ENCODE measurements around the gene MMP21.

DNA sequence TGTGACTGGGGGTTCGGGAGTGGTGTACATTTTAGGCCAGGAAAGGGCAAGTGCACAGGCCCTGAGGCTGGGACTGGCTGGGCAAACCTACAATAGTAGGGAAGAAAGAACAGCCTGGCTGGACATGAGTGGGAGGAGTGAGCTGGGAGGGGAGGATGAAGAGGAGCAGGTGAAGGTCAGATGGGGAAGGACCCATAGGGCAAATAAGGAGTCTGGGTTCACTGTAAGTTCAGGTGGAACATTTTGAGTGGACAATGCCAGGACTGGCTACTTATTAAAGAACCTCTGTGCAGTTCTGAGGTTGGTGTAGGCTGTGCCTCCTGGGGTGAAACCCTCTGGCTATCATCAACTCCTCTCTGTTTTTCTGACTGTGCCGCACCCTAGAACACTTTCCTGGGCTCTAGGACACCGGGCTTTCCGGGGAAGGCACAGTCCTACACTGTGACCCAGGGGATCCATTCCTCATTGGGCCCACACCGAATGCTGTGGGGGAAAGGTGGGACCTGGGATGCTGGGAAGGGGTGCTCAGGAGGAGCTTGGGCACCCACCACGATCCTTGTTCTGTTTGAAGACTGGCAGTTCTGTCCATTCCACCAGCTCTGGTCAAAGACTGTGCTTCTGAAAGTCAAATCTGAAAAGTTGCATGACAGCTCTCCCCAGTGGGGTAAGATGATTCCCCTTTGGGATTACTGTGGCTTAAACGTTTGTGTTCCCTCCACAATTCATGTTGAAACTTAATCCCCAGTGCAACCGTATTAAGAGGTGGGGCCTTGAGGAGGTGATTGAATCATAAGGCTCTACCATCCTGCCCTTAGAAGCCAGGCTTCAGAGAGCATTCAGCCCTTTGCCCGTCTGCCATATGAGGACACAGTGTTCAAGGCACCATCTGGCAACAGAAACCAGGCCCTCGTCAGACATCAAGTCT, 4.0 kb upstream of the MMP21 start:
- no peak for TF ChIP-seq GATA2 (IDR thresholded peaks at IDR 0.05; ENCODE audit: low read depth, low read length)
- no peak for TF ChIP-seq GATA3 (IDR thresholded peaks at IDR 0.05; ENCODE audit: low read depth, low read length)

Measured in SH-SY5Y (cell line).